HT-29 (cell line): Measurements from ENCODE around the gene PFKFB4. TPM values are rescaled to one million over a fixed set of nuclear protein-coding genes. Genes with fewer than 3 reads are reported as not detected.

Experiments used
- small RNA-seq: library from RNA; depleted of rRNA; stranded (forward); fragments of <200 nt; gene quantifications from one replicate; pipeline ENCODE3, GENCODE V24; 2014
- total RNA-seq: library from RNA; depleted of rRNA; stranded (reverse); fragments of >200 nt; shearing (Covaris generic); gene quantifications from 2 replicates; pipeline ENCODE4 v1.2.3, GENCODE V29; 2014; rRNA removed

Gene PFKFB4
- total RNA-seq, 1 experiment from 2014 or later: 5.0 TPM

Small RNAs within 50 kb of the gene (small RNA-seq; reads per million reads assigned to genes)
- gene MIR6823: not detected

Other genes with a start within 250 kb of the PFKFB4 start
- gene SPINK8, start 223.1 kb downstream of the PFKFB4 start, total RNA-seq: not detected in 2 replicates
- gene FBXW12, start 184.6 kb downstream of the PFKFB4 start, total RNA-seq: not detected in 2 replicates
- gene PLXNB1, start 126.7 kb downstream of the PFKFB4 start, total RNA-seq: 194 and 209 TPM in 2 replicates
- 19.1 and 24.3 TPM in 2 replicates for gene CCDC51, start 116.7 kb downstream of the PFKFB4 start, total RNA-seq
- gene TMA7, start 116.5 kb downstream of the PFKFB4 start, total RNA-seq: 173 and 180 TPM in 2 replicates
- 6.7 and 7.7 TPM in 2 replicates for gene ATRIP, start 110.1 kb downstream of the PFKFB4 start, total RNA-seq
- gene SHISA5, start 52.6 kb downstream of the PFKFB4 start, total RNA-seq: 83.6 and 85.4 TPM in 2 replicates
- gene UCN2, start 7.0 kb upstream of the PFKFB4 start, total RNA-seq: not detected in 2 replicates
- 0.10 and 0.31 TPM in 2 replicates for gene COL7A1, start 38.5 kb upstream of the PFKFB4 start, total RNA-seq
- gene UQCRC1, start 52.8 kb upstream of the PFKFB4 start, total RNA-seq: 210 and 212 TPM in 2 replicates
- not detected in 2 replicates for gene TMEM89, start 65.0 kb upstream of the PFKFB4 start, total RNA-seq
- 28.3 and 32.1 TPM in 2 replicates for gene SLC26A6, start 78.7 kb upstream of the PFKFB4 start, total RNA-seq
- gene CELSR3, start 106.1 kb upstream of the PFKFB4 start, total RNA-seq: 9.9 and 12.5 TPM in 2 replicates
- 33.8 and 42.8 TPM in 2 replicates for gene NCKIPSD, start 129.1 kb upstream of the PFKFB4 start, total RNA-seq
- gene IP6K2, start 160.4 kb upstream of the PFKFB4 start, total RNA-seq: 46.8 and 55.9 TPM in 2 replicates